Thyroid gland (tissue), 4 donors: ENCODE results near the gene MMP11. TPM values are rescaled to one million over a fixed set of nuclear protein-coding genes. Genes with fewer than 3 reads are reported as not detected.

Source experiments
- DNase-seq, 2 donors: peaks; one replicate each; pipeline ENCODE4 v3.0.0-alpha.2; 2019
- H3K27ac ChIP-seq, 3 donors: fragments of 200-600 bp; sonication (generic); 1 replicate in 2 of 3; 2 replicates in 1 of 3; pipeline ENCODE4 v1.5.1; 2016 to 2019; ENCODE audit warnings: mild to moderate bottlenecking in 1 of 3, moderate library complexity in 1 of 3
- H3K27me3 ChIP-seq: fragments of 200-600 bp; sonication (generic); one replicate; pipeline ENCODE4 v1.5.1; 2019
- H3K36me3 ChIP-seq, 2 donors: fragments of 200-600 bp; sonication (generic); one replicate each; pipeline ENCODE4 v1.5.1; 2016 to 2019
- H3K4me1 ChIP-seq, 2 donors: fragments of 200-600 bp; sonication (generic); one replicate each; pipeline ENCODE4 v1.5.1; 2017 to 2019
- H3K4me3 ChIP-seq, 3 donors: fragments of 200-600 bp; sonication (generic); replicated peaks in 1 of 3; 1 replicate in 2 of 3; 2 replicates in 1 of 3; pipeline ENCODE4 v1.5.1; 2016; ENCODE audit warnings: mild to moderate bottlenecking in 1 of 3
- H3K9me3 ChIP-seq: fragments of 200-600 bp; sonication (generic); one replicate; pipeline ENCODE4 v1.5.1; 2017
- POLR2A ChIP-seq, 2 donors: fragments of 450-650 bp; IDR thresholded peaks; one replicate each; pipeline ENCODE4 v1.6.1; 2017; ENCODE audit warnings: antibody characterized with exemption in 2 of 2, mild to moderate bottlenecking in 2 of 2, moderate library complexity in 1 of 2
- WGBS, 2 donors: methylation state at CpG; one replicate each; pipeline ENCODE4 v1.1.5; 2017; 5-methylcytosine and 5-hydroxymethylcytosine counted together
- intact Hi-C: fragments of 100-400 bp; cut with DNase I; formaldehyde crosslinking; loops from one replicate; pipeline ENCODE4 v1.15.1; 2023
- total RNA-seq, 4 donors: library from RNA; depleted of rRNA; stranded (reverse); fragments of >200 nt; gene quantifications; one replicate each; pipeline ENCODE4 v1.2.3, GENCODE V29; 2016
- TF ChIP-seq, protein P1 (sequence below), 6 experiments: fragments of 200-600 bp in 3 of 6; fragments of 450-650 bp in 3 of 6; sonication (generic) in 3 of 6; IDR thresholded peaks; one replicate each; pipeline ENCODE4 v1.5.1; 2016 to 2019; ENCODE audit warnings: antibody characterized with exemption in 6 of 6, mild to moderate bottlenecking in 2 of 6, inconsistent platforms in 1 of 6, moderate library complexity in 1 of 6

The MMP11 gene
- total RNA-seq, 4 donors from 2014 or later = 0.38 to 2.3 (median 1.7) TPM

DNA sequence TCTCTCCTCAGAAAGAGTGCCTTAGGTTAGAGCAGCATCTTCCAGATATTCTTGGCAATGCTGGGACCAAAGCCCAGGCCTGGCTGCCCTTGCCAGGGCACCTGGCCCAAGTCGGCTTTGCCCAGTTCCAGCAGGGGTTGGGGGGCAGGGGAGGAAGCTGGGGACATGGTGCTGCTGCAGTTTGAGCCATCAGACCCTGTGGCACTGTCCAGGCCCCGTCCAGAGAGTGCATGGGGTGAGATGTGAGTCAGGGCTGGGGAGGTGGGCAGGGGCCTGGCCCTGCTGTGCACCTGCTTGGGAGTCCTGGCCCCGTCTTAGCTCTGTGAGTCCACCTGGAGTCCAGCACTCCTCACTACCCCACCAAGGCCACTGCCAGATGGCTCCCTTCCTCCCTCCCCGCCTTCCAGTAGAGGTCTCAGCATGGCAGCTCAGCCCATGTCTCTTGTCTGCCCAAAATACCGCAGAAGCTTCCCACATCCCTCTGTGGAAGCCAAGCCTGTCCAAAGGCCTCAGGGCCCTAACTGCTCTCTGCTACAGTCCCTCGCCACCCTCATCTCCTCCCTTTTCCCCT is 49.5 kb downstream of the MMP11 start:
- Histone ChIP-seq H3K27me3 (no peaks in the 10 kb centered on the region), H3K27ac (no peak overlapping the region), H3K4me1 (peaks cover 0 to 24% of the 10 kb centered on the region in 2 donors), H3K9me3 (no peaks in the 10 kb centered on the region), H3K4me3 (no peak overlapping the region), H3K36me3 (peaks cover 46 to 76% of the 10 kb centered on the region in 2 donors)
- intact Hi-C loops = no loop called here
- 70 to 85% methylated on average over 5 to 6 of the region's 6 CpGs for WGBS, 2 donors
- TF ChIP-seq, protein P1, sequence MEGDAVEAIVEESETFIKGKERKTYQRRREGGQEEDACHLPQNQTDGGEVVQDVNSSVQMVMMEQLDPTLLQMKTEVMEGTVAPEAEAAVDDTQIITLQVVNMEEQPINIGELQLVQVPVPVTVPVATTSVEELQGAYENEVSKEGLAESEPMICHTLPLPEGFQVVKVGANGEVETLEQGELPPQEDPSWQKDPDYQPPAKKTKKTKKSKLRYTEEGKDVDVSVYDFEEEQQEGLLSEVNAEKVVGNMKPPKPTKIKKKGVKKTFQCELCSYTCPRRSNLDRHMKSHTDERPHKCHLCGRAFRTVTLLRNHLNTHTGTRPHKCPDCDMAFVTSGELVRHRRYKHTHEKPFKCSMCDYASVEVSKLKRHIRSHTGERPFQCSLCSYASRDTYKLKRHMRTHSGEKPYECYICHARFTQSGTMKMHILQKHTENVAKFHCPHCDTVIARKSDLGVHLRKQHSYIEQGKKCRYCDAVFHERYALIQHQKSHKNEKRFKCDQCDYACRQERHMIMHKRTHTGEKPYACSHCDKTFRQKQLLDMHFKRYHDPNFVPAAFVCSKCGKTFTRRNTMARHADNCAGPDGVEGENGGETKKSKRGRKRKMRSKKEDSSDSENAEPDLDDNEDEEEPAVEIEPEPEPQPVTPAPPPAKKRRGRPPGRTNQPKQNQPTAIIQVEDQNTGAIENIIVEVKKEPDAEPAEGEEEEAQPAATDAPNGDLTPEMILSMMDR (IDR thresholded peaks at IDR 0.05) = no peak
- no peak for DNase-seq

DNA sequence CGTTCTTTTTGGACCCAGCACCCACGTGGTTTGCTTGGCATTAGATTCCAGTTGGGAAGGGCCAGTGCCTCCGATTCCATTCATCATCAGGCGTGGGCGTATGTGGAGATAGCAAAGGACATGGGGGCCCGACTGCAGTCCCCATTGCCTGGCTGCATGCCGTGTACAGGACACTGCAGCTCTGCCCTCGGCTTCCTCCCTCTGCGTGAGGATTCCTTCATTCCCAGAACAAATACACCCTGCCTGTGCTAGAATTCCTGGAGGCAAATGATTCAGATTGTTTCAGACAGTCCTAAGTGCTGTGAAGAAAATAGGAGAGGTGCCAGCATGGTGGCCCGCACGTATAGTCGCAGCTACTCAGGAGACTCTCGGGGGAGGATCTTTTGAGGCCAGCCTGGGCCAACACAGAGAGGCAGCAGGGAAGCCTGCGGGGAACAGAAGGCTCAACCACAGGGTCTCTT is 50.7 kb downstream of the MMP11 start:
- H3K27ac ChIP-seq = no peak overlapping the region
- H3K36me3 ChIP-seq = peaks cover 42 to 72% of the 10 kb centered on the region in 2 donors
- peaks cover 0 to 33% of the 10 kb centered on the region in 2 donors for H3K4me1 ChIP-seq
- intact Hi-C loops = no loop called here
- H3K27me3 ChIP-seq = no peaks in the 10 kb centered on the region
- TF ChIP-seq POLR2A (IDR thresholded peaks at IDR 0.05) = no peak
- TF ChIP-seq, protein P1 (IDR thresholded peaks at IDR 0.05) = no peak
- no peak overlapping the region for H3K4me3 ChIP-seq
- no peak for DNase-seq
- 70 to 98% methylated on average over 10 to 14 of the region's 14 CpGs for WGBS, 2 donors
- no peaks in the 10 kb centered on the region for H3K9me3 ChIP-seq

DNA sequence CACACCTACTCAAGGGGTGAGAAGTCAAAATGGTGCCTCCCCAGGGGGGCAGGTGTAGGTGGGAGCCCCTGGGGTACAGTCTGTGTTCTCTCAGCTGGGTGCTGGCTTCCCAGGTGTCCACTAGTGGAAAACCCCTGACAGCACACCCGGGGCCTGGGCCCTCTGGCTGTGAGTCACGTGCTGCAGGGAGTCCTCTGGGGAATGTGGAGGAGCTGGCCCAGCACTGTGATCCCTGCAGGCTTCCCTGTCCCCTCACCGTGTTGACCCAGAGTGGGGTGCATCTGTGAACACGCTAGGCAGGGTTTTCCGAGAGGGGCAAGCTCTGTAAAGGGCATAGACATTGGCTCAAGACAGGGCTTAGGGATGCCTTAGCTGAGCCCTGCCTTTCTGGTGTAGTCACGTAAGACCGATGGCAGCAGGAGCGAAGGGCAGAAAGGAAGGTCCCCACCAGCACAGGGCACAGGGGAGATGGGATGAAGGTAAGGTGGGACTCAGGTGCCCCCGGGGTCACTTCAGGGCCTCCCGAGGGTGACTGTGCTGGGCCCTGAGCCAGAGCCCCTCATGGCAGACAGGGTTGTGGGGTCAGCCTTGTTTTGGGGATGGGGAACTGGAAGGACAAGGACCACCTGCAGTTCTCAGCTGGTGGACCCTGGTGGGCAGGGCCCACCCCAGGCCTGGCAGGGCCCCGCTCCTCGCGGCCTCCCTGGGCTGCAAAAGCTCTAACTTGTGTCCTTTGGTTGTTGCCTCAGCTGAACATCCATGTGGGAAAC is 52.0 kb downstream of the MMP11 start:
- 89% methylated on average over 10 to 12 of the region's 13 CpGs for WGBS, 2 donors
- no peak for DNase-seq
- Histone ChIP-seq H3K4me1 (peaks cover 0 to 33% of the 10 kb centered on the region in 2 donors), H3K27me3 (no peaks in the 10 kb centered on the region), H3K27ac (no peak overlapping the region), H3K9me3 (no peaks in the 10 kb centered on the region), H3K36me3 (peaks cover 34 to 65% of the 10 kb centered on the region in 2 donors), H3K4me3 (no peak overlapping the region)
- intact Hi-C loops = no loop called here
- TF ChIP-seq, protein P1 (IDR thresholded peaks at IDR 0.05) = no peak
- TF ChIP-seq POLR2A (IDR thresholded peaks at IDR 0.05) = no peak

GRCh38 chr22:23825246-23825905 is 52.7 kb downstream of the MMP11 start:
- Histone ChIP-seq H3K27ac (peak overlapping the region in 1 of 3 donors; percentile 32), H3K4me1 (peaks cover 0 to 30% of the 10 kb centered on the region in 2 donors), H3K36me3 (peaks cover 30 to 61% of the 10 kb centered on the region in 2 donors), H3K4me3 (no peak overlapping the region), H3K9me3 (no peaks in the 10 kb centered on the region), H3K27me3 (no peaks in the 10 kb centered on the region)
- 94 to 99% methylated on average over 9 to 12 of the region's 12 CpGs for WGBS, 2 donors
- intact Hi-C loops = no loop called here
- TF ChIP-seq POLR2A (IDR thresholded peaks at IDR 0.05) = no peak
- TF ChIP-seq, protein P1 (IDR thresholded peaks at IDR 0.05) = no peak
- no peak for DNase-seq
